HepG2 (cell line): ENCODE data around the gene GAD1. TPM values are rescaled to one million over a fixed set of nuclear protein-coding genes. Genes with fewer than 3 reads are reported as not detected.
A peak's percentile ranks its signal among the peaks of the same experiment; 100 is the strongest.

Experiments used
- ATRX ChIP-seq: sonication (generic); formaldehyde crosslinking; IDR thresholded peaks from 2 replicates; pipeline ENCODE4 v1.4.0; 2020; ENCODE audit warnings: missing genetic modification reagents, borderline replicate concordance
- GABPB1 ChIP-seq: IDR thresholded peaks from 2 replicates; pipeline ENCODE4 v1.6.1; 2016; ENCODE audit warnings: mild to moderate bottlenecking, missing genetic modification reagents, moderate library complexity, missing compliant biosample characterization
- GATAD1 ChIP-seq: IDR thresholded peaks from 2 replicates; pipeline ENCODE4 v1.6.1; 2016; ENCODE audit warnings: missing genetic modification reagents, missing compliant biosample characterization
- GTF2F1 ChIP-seq: fragments of 150-350 bp; IDR thresholded peaks from 2 replicates; pipeline ENCODE4 v1.6.1; 2014; ENCODE audit warnings: low read length
- HNRNPLL ChIP-seq: fragments of 200-400 bp; formaldehyde crosslinking; IDR thresholded peaks from 2 replicates; pipeline ENCODE4 v1.6.1; 2017; ENCODE audit warnings: mild to moderate bottlenecking, low read depth, low read length; ENCODE audit not compliant: poor library complexity, severe bottlenecking
- MTF1 ChIP-seq: sonication (generic); formaldehyde crosslinking; IDR thresholded peaks from 2 replicates; pipeline ENCODE4 v1.5.0; 2020; ENCODE audit warnings: missing genetic modification reagents
- NR2C2 ChIP-seq: sonication (generic); formaldehyde crosslinking; IDR thresholded peaks from 2 replicates; pipeline ENCODE4 v1.4.0; 2020; ENCODE audit warnings: missing genetic modification reagents, mild to moderate bottlenecking, moderate library complexity, borderline replicate concordance
- POGZ ChIP-seq: sonication (generic); formaldehyde crosslinking; IDR thresholded peaks from 2 replicates; pipeline ENCODE4 v1.4.0; 2020; ENCODE audit warnings: mild to moderate bottlenecking, missing genetic modification reagents
- SMARCC2 ChIP-seq: fragments of 450-650 bp; IDR thresholded peaks from 2 replicates; pipeline ENCODE4 v1.6.1; 2017; ENCODE audit warnings: antibody characterized with exemption, mild to moderate bottlenecking
- TEAD2 ChIP-seq: sonication (generic); formaldehyde crosslinking; IDR thresholded peaks from 2 replicates; pipeline ENCODE4 v1.9.0; 2021; ENCODE audit warnings: missing genetic modification reagents
- TMF1 ChIP-seq: sonication (generic); formaldehyde crosslinking; IDR thresholded peaks from 2 replicates; pipeline ENCODE4 v1.8.1; 2022; ENCODE audit warnings: low read depth, missing genetic modification reagents
- ZNF3 ChIP-seq: IDR thresholded peaks from 2 replicates; pipeline ENCODE4 v1.7.0; 2017; ENCODE audit warnings: inconsistent platforms
- ZNF879 ChIP-seq: sonication (generic); formaldehyde crosslinking; IDR thresholded peaks from 2 replicates; pipeline ENCODE4 v1.8.1; 2023; ENCODE audit warnings: missing genetic modification reagents
- ZSCAN9 ChIP-seq: IDR thresholded peaks from 2 replicates; pipeline ENCODE4 v1.6.1; 2016; ENCODE audit warnings: borderline replicate concordance
- polyA plus RNA-seq, 8 experiments: library from polyadenylated mRNA; depleted of rRNA in 3 of 8; stranded (reverse) in 7 of 8; unstranded in 1 of 8; fragments of >200 nt; fragmentation: Illumina TruSeq in 4 of 8; extraction: Trizol in 4 of 8; gene quantifications; 2 replicates each; pipeline versions ENCODE4 v1.2.1 to v1.2.3, GENCODE V29; 2011 to 2016; ENCODE audit warnings: low read depth in 4 of 8, missing spikeins in 1 of 8, mixed read lengths in 1 of 8; ENCODE audit not compliant: insufficient read depth in 1 of 8
- total RNA-seq, 5 experiments: library from RNA; depleted of rRNA; stranded (reverse); fragments of >200 nt; fragmentation: Illumina TruSeq; extraction: Trizol; gene quantifications; 2 replicates each; pipeline ENCODE4 v1.2.3, GENCODE V29; 2016; ENCODE audit warnings: low read depth in 1 of 5
- TF ChIP-seq, protein P1 (sequence below): IDR thresholded peaks from 2 replicates; pipeline ENCODE4 v1.6.1; 2016; ENCODE audit warnings: low read depth, control low read depth
- TF ChIP-seq, protein P2 (sequence below): sonication (generic); formaldehyde crosslinking; IDR thresholded peaks from 2 replicates; pipeline ENCODE4 v1.4.0; 2020; ENCODE audit warnings: missing genetic modification reagents
- TF ChIP-seq, protein P3 (sequence below): sonication (generic); formaldehyde crosslinking; IDR thresholded peaks from 2 replicates; pipeline ENCODE4 v1.4.0; 2020; ENCODE audit warnings: missing genetic modification reagents
- TF ChIP-seq, protein P4 (sequence below): IDR thresholded peaks from 2 replicates; pipeline ENCODE4 v1.6.1; 2016; ENCODE audit warnings: control low read depth
- TF ChIP-seq, protein P5 (sequence below): fragments of 450-650 bp; IDR thresholded peaks from 2 replicates; pipeline ENCODE4 v1.6.1; 2017; ENCODE audit warnings: mild to moderate bottlenecking

Gene GAD1
- total and polyA plus RNA-seq, 2 of the 13 experiments (the other 11 are each of a cell fraction or from before 2014, with no cell fraction given) = 0.09 to 0.13 TPM

DNA sequence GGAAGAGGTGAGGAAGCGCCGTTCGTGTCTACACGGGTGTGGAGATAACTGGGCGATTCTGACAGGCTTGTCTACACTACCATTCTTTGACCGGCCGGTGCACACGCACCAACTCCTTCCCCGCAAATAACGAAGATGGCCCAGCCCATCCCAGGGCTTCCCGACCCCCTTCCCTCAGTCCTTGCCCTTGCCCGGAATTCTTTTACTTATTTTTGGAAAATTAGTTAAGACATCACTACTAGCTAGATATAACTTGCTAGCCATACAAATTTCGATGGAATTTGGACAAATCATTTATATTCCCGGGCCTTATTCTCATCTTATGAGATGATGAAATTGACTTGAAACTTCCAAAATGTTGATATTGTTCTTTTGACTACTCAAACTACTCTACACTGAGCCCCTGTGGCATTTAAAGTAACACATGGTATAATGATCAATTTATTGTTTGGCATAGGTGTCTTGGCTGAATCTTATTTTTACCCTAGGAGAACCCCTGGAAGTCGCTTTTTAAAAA is 45.2 kb upstream of the GAD1 start (continued):
- TF ChIP-seq, protein P1, sequence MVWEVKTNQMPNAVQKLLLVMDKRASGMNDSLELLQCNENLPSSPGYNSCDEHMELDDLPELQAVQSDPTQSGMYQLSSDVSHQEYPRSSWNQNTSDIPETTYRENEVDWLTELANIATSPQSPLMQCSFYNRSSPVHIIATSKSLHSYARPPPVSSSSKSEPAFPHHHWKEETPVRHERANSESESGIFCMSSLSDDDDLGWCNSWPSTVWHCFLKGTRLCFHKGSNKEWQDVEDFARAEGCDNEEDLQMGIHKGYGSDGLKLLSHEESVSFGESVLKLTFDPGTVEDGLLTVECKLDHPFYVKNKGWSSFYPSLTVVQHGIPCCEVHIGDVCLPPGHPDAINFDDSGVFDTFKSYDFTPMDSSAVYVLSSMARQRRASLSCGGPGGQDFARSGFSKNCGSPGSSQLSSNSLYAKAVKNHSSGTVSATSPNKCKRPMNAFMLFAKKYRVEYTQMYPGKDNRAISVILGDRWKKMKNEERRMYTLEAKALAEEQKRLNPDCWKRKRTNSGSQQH (CRISPR knock-in tag) = no peak
- TF ChIP-seq ZNF879 (CRISPR knock-in tag) (0 out of 2 replicates have a peak, but pooled peaks have one; percentile 10), TMF1 (CRISPR knock-in tag) (no peak), MTF1 (CRISPR knock-in tag) (no peak), GATAD1 (CRISPR knock-in tag) (no peak), ZSCAN9 (CRISPR knock-in tag) (0 out of 2 replicates have a peak, but pooled peaks have one; percentile 24), ATRX (CRISPR knock-in tag) (no peak), GTF2F1 (no peak), ZNF3 (CRISPR knock-in tag) (no peak), HNRNPLL (peak; percentile 3), NR2C2 (CRISPR knock-in tag) (no peak), SMARCC2 (no peak), TEAD2 (no peak), GABPB1 (0 out of 2 replicates have a peak, but pooled peaks have one; percentile 12), POGZ (CRISPR knock-in tag) (no peak)
- TF ChIP-seq, protein P2, sequence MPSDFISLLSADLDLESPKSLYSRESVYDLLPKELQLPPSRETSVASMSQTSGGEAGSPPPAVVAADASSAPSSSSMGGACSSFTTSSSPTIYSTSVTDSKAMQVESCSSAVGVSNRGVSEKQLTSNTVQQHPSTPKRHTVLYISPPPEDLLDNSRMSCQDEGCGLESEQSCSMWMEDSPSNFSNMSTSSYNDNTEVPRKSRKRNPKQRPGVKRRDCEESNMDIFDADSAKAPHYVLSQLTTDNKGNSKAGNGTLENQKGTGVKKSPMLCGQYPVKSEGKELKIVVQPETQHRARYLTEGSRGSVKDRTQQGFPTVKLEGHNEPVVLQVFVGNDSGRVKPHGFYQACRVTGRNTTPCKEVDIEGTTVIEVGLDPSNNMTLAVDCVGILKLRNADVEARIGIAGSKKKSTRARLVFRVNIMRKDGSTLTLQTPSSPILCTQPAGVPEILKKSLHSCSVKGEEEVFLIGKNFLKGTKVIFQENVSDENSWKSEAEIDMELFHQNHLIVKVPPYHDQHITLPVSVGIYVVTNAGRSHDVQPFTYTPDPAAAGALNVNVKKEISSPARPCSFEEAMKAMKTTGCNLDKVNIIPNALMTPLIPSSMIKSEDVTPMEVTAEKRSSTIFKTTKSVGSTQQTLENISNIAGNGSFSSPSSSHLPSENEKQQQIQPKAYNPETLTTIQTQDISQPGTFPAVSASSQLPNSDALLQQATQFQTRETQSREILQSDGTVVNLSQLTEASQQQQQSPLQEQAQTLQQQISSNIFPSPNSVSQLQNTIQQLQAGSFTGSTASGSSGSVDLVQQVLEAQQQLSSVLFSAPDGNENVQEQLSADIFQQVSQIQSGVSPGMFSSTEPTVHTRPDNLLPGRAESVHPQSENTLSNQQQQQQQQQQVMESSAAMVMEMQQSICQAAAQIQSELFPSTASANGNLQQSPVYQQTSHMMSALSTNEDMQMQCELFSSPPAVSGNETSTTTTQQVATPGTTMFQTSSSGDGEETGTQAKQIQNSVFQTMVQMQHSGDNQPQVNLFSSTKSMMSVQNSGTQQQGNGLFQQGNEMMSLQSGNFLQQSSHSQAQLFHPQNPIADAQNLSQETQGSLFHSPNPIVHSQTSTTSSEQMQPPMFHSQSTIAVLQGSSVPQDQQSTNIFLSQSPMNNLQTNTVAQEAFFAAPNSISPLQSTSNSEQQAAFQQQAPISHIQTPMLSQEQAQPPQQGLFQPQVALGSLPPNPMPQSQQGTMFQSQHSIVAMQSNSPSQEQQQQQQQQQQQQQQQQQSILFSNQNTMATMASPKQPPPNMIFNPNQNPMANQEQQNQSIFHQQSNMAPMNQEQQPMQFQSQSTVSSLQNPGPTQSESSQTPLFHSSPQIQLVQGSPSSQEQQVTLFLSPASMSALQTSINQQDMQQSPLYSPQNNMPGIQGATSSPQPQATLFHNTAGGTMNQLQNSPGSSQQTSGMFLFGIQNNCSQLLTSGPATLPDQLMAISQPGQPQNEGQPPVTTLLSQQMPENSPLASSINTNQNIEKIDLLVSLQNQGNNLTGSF (CRISPR knock-in tag) = no peak
- TF ChIP-seq, protein P3, sequence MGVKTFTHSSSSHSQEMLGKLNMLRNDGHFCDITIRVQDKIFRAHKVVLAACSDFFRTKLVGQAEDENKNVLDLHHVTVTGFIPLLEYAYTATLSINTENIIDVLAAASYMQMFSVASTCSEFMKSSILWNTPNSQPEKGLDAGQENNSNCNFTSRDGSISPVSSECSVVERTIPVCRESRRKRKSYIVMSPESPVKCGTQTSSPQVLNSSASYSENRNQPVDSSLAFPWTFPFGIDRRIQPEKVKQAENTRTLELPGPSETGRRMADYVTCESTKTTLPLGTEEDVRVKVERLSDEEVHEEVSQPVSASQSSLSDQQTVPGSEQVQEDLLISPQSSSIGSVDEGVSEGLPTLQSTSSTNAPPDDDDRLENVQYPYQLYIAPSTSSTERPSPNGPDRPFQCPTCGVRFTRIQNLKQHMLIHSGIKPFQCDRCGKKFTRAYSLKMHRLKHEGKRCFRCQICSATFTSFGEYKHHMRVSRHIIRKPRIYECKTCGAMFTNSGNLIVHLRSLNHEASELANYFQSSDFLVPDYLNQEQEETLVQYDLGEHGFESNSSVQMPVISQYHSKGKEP (CRISPR knock-in tag) = no peak
- TF ChIP-seq, protein P4, sequence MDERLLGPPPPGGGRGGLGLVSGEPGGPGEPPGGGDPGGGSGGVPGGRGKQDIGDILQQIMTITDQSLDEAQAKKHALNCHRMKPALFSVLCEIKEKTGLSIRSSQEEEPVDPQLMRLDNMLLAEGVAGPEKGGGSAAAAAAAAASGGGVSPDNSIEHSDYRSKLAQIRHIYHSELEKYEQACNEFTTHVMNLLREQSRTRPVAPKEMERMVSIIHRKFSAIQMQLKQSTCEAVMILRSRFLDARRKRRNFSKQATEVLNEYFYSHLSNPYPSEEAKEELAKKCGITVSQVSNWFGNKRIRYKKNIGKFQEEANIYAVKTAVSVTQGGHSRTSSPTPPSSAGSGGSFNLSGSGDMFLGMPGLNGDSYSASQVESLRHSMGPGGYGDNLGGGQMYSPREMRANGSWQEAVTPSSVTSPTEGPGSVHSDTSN = no peak
- TF ChIP-seq, protein P5, sequence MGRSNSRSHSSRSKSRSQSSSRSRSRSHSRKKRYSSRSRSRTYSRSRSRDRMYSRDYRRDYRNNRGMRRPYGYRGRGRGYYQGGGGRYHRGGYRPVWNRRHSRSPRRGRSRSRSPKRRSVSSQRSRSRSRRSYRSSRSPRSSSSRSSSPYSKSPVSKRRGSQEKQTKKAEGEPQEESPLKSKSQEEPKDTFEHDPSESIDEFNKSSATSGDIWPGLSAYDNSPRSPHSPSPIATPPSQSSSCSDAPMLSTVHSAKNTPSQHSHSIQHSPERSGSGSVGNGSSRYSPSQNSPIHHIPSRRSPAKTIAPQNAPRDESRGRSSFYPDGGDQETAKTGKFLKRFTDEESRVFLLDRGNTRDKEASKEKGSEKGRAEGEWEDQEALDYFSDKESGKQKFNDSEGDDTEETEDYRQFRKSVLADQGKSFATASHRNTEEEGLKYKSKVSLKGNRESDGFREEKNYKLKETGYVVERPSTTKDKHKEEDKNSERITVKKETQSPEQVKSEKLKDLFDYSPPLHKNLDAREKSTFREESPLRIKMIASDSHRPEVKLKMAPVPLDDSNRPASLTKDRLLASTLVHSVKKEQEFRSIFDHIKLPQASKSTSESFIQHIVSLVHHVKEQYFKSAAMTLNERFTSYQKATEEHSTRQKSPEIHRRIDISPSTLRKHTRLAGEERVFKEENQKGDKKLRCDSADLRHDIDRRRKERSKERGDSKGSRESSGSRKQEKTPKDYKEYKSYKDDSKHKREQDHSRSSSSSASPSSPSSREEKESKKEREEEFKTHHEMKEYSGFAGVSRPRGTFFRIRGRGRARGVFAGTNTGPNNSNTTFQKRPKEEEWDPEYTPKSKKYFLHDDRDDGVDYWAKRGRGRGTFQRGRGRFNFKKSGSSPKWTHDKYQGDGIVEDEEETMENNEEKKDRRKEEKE = no peak
